Fibroblast of lung (primary cell): ENCODE measurements around the gene GNAI2. TPM values are rescaled to one million over a fixed set of nuclear protein-coding genes. Genes with fewer than 3 reads are reported as not detected.

Source experiments
- DNase-seq, 2 donors: peaks; one replicate each; pipeline versions ENCODE4 v3.0.0 to v3.0.0-alpha.2; 2010; ENCODE audit warnings: low read depth in 2 of 2
- H2AFZ ChIP-seq: 2 replicates; pipeline ENCODE4 v1.5.1; 2012; ENCODE audit warnings: low read length, control low read depth, inconsistent platforms
- H3K27ac ChIP-seq: 2 replicates; pipeline ENCODE4 v1.5.1; 2011; ENCODE audit warnings: low read length, control low read depth; ENCODE audit not compliant: insufficient read depth
- H3K27me3 ChIP-seq: 2 replicates; pipeline ENCODE4 v1.5.1; 2011; ENCODE audit warnings: mild to moderate bottlenecking, low read length; ENCODE audit not compliant: control insufficient read depth, insufficient read depth
- H3K36me3 ChIP-seq: 2 replicates; pipeline ENCODE4 v1.5.1; 2011; ENCODE audit warnings: low read length; ENCODE audit not compliant: control insufficient read depth, insufficient read depth
- H3K4me1 ChIP-seq: 2 replicates; pipeline ENCODE4 v1.5.1; 2011; ENCODE audit warnings: low read length; ENCODE audit not compliant: control insufficient read depth, insufficient read depth; ENCODE audit errors: extremely low read depth
- H3K4me2 ChIP-seq: 2 replicates; pipeline ENCODE4 v1.5.1; 2011; ENCODE audit warnings: low read length, control low read depth; ENCODE audit not compliant: insufficient read depth; ENCODE audit errors: extremely low read depth
- H3K4me3 ChIP-seq, 4 experiments: fragments of 200-600 bp in 1 of 4; sonication (generic) in 1 of 4; replicated peaks in 1 of 4; 2 replicates each; pipeline ENCODE4 v1.5.1; 2011 to 2016; ENCODE audit warnings: low read length in 4 of 4, low read depth in 3 of 4, mild to moderate bottlenecking in 3 of 4, control low read depth in 2 of 4, inconsistent platforms in 1 of 4, mixed read lengths in 1 of 4; ENCODE audit not compliant: insufficient read depth in 1 of 4; ENCODE audit errors: control extremely low read depth in 1 of 4
- H3K79me2 ChIP-seq: 2 replicates; pipeline ENCODE4 v1.5.1; 2012; ENCODE audit warnings: mild to moderate bottlenecking, low read length, inconsistent platforms; ENCODE audit not compliant: control insufficient read depth, insufficient read depth
- H3K9ac ChIP-seq: 2 replicates; pipeline ENCODE4 v1.5.1; 2011; ENCODE audit warnings: mild to moderate bottlenecking, low read length, control low read depth; ENCODE audit not compliant: insufficient read depth
- H3K9me3 ChIP-seq: 2 replicates; pipeline ENCODE4 v1.5.1; 2012; ENCODE audit warnings: low read depth, low read length; ENCODE audit not compliant: control insufficient read depth, insufficient read depth
- H4K20me1 ChIP-seq: 2 replicates; pipeline ENCODE4 v1.5.1; 2011; ENCODE audit warnings: low read length; ENCODE audit not compliant: control insufficient read depth, insufficient read depth; ENCODE audit errors: extremely low read depth
- CTCF ChIP-seq, 2 donors: IDR thresholded peaks in 1 of 2; conservative IDR thresholded peaks in 1 of 2; 1 replicate in 1 of 2; 2 replicates in 1 of 2; pipeline ENCODE4 v1.5.1; 2011 to 2012; ENCODE audit warnings: low read length in 2 of 2, control low read depth in 1 of 2, inconsistent platforms in 1 of 2, low read depth in 1 of 2, mild to moderate bottlenecking in 1 of 2
- EZH2 ChIP-seq: IDR thresholded peaks from 2 replicates; pipeline ENCODE4 v1.5.1; 2012; ENCODE audit warnings: low read length, control low read depth, mild to moderate bottlenecking; ENCODE audit errors: missing control alignments
- polyA plus RNA-seq, 2 donors: library from polyadenylated mRNA; depleted of rRNA in 1 of 2; stranded (reverse) in 1 of 2; unstranded in 1 of 2; fragments of >200 nt; gene quantifications; 2 replicates each; pipeline ENCODE4 v1.2.1, GENCODE V29; 2011 to 2012; ENCODE audit warnings: missing spikeins in 1 of 2
- total RNA-seq: library from RNA; depleted of rRNA; stranded (reverse); fragments of >200 nt; gene quantifications from 2 replicates; pipeline ENCODE4 v1.2.1, GENCODE V29; 2014

GNAI2 gene
- total and polyA plus RNA-seq, 2 donors (not counting 1 experiment from before 2014, with no cell fraction given): 238 to 704 TPM

- no peaks in the 10 kb centered on the region for H4K20me1 ChIP-seq
- H3K27me3 ChIP-seq: peaks cover 6% of the 10 kb centered on the region
- H3K4me3 ChIP-seq: no peak overlapping the region
- H3K4me1 ChIP-seq: no peaks in the 10 kb centered on the region
- H3K4me2 ChIP-seq: no peak overlapping the region
- H3K9me3 ChIP-seq: no peaks in the 10 kb centered on the region
- H3K27ac ChIP-seq: no peak overlapping the region
- no peak for DNase-seq
- H3K36me3 ChIP-seq: no peaks in the 10 kb centered on the region
- TF ChIP-seq CTCF (conservative IDR thresholded peaks at IDR 0.05 in 1 of 2, IDR thresholded peaks at IDR 0.05 in 1 of 2; ENCODE audit: low read depth in 1 of 2, low read length in 2 of 2) (no peak), EZH2 (no peak)
- no peaks in the 10 kb centered on the region for H3K79me2 ChIP-seq
- no peak overlapping the region for H3K9ac ChIP-seq
- no peak overlapping the region for H2AFZ ChIP-seq
Observed at GRCh38 chr3:50217681-50218080, 18.3 kb upstream of the GNAI2 start.

GRCh38 chr3:50218448-50218847 lies 17.6 kb upstream of the GNAI2 start:
- Histone ChIP-seq H3K27ac (no peak overlapping the region), H4K20me1 (no peaks in the 10 kb centered on the region), H3K27me3 (peaks cover 9% of the 10 kb centered on the region), H3K4me2 (no peak overlapping the region), H3K9ac (no peak overlapping the region), H3K4me3 (no peak overlapping the region), H2AFZ (no peak overlapping the region), H3K79me2 (no peaks in the 10 kb centered on the region), H3K36me3 (no peaks in the 10 kb centered on the region), H3K4me1 (no peaks in the 10 kb centered on the region), H3K9me3 (no peaks in the 10 kb centered on the region)
- no peak for DNase-seq
- TF ChIP-seq EZH2: no peak
- no peak for TF ChIP-seq CTCF (conservative IDR thresholded peaks at IDR 0.05 in 1 of 2, IDR thresholded peaks at IDR 0.05 in 1 of 2; ENCODE audit: low read depth in 1 of 2, low read length in 2 of 2)

GRCh38 chr3:50219285-50219684 lies 16.7 kb upstream of the GNAI2 start:
- Histone ChIP-seq H2AFZ (no peak overlapping the region), H3K4me1 (no peaks in the 10 kb centered on the region), H3K79me2 (no peaks in the 10 kb centered on the region), H3K4me3 (no peak overlapping the region), H3K9me3 (no peaks in the 10 kb centered on the region), H3K4me2 (no peak overlapping the region), H3K27ac (no peak overlapping the region), H4K20me1 (no peaks in the 10 kb centered on the region), H3K36me3 (no peaks in the 10 kb centered on the region), H3K9ac (no peak overlapping the region), H3K27me3 (peaks cover 11% of the 10 kb centered on the region)
- TF ChIP-seq EZH2: no peak
- TF ChIP-seq CTCF (conservative IDR thresholded peaks at IDR 0.05 in 1 of 2, IDR thresholded peaks at IDR 0.05 in 1 of 2; ENCODE audit: low read depth in 1 of 2, low read length in 2 of 2): no peak
- no peak for DNase-seq
